ENCODE data around the gene PAPSS1. TPM values are rescaled to one million over a fixed set of nuclear protein-coding genes. Genes with fewer than 3 reads are reported as not detected.

PAPSS1 gene
- total and polyA plus RNA-seq, 9 of the 15 experiments (the other 6 are each of a cell fraction or from before 2014, with no cell fraction given) = 21.1 to 53.9 (median 41.9) TPM

GRCh38 chr4:107709916-107710315, 10.1 kb downstream of the PAPSS1 start (continued):
- TF ChIP-seq STAT6 (CRISPR knock-in tag; IDR thresholded peaks at IDR 0.05) (no peak), KLF1 (tag; IDR thresholded peaks at IDR 0.05) (no peak), ATF3 (IDR thresholded peaks at IDR 0.05) (0 out of 2 replicates have a peak, but pooled peaks have one; percentile 12), ATF3 (CRISPR knock-in tag; conservative IDR thresholded peaks at IDR 0.05) (no peak), ETV6 (IDR thresholded peaks at IDR 0.05; ENCODE audit: borderline replicate concordance in 1 of 2, low read depth in 2 of 2, low read length in 1 of 2) (peak in 1 of 2 experiments; percentile 93; a peak in 2 of 4 replicates), ETV6 (CRISPR knock-in tag; IDR thresholded peaks at IDR 0.05; ENCODE audit: borderline replicate concordance) (no peak), FOXK2 (conservative IDR thresholded peaks at IDR 0.05 in 1 of 2, IDR thresholded peaks at IDR 0.05 in 1 of 2; ENCODE audit: low read depth in 2 of 2) (no peak), TCF7L2 (IDR thresholded peaks at IDR 0.05; ENCODE audit: low read depth, low read length) (no peak), FOXA1 (IDR thresholded peaks at IDR 0.05; ENCODE audit: borderline replicate concordance) (no peak), U2AF1 (optimal IDR thresholded peaks at IDR 0.05; ENCODE audit: low read depth, low read length) (no peak), MLLT1 (IDR thresholded peaks at IDR 0.05) (no peak), ZBTB11 (CRISPR knock-in tag; IDR thresholded peaks at IDR 0.05) (no peak), ZNF696 (CRISPR knock-in tag; conservative IDR thresholded peaks at IDR 0.05) (no peak), DIDO1 (tag; IDR thresholded peaks at IDR 0.05; ENCODE audit: low read depth) (no peak), HOMEZ (CRISPR knock-in tag; IDR thresholded peaks at IDR 0.05) (no peak), MECOM (CRISPR knock-in tag; IDR thresholded peaks at IDR 0.05) (no peak)

Data from K562 (cell line).